Fibroblast of pulmonary artery (primary cell): ENCODE results near the gene RHPN2.
"Not testable (repeated sequence)": the region's sequence is repeated elsewhere in the genome, so short reads cannot be mapped to it uniquely, and the experiment has no call there.

Experiments used
- DNase-seq: peaks from one replicate; pipeline ENCODE4 v3.0.0-alpha.2; 2010; ENCODE audit warnings: low read depth
- H3K4me3 ChIP-seq: replicated peaks from 2 replicates; pipeline ENCODE4 v1.5.1; 2011; ENCODE audit warnings: low read depth, mild to moderate bottlenecking, control low read depth, low read length, moderate library complexity
- CTCF ChIP-seq: IDR thresholded peaks from 2 replicates; pipeline ENCODE4 v1.5.1; 2011; ENCODE audit warnings: mild to moderate bottlenecking, control low read depth, low read length, inconsistent platforms; ENCODE audit errors: missing control alignments

RHPN2 gene

GRCh38 chr19:33029746-33030303 lies 34.9 kb downstream of the RHPN2 start:
- H3K4me3 ChIP-seq: no peak overlapping the region
- no peak for DNase-seq
- no peak for TF ChIP-seq CTCF

GRCh38 chr19:33026602-33027001 lies 38.1 kb downstream of the RHPN2 start:
- H3K4me3 ChIP-seq, DNase-seq: not testable (repeated sequence)

- DNase-seq, H3K4me3 ChIP-seq: not testable (repeated sequence)
Observed at GRCh38 chr19:33025468-33026238, 39.0 kb downstream of the RHPN2 start.

- TF ChIP-seq CTCF: no peak
- H3K4me3 ChIP-seq: no peak overlapping the region
- DNase-seq: no peak
Observed at GRCh38 chr19:33024398-33024797, 40.3 kb downstream of the RHPN2 start.

GRCh38 chr19:33022472-33023116 lies 42.1 kb downstream of the RHPN2 start:
- no peak overlapping the region for H3K4me3 ChIP-seq
- TF ChIP-seq CTCF: no peak
- no peak for DNase-seq

- not testable (repeated sequence) for H3K4me3 ChIP-seq, DNase-seq
Observed at GRCh38 chr19:33010891-33011290, 53.8 kb downstream of the RHPN2 start.

GRCh38 chr19:33008738-33009137 lies 56.0 kb downstream of the RHPN2 start:
- no peak for TF ChIP-seq CTCF
- H3K4me3 ChIP-seq: no peak overlapping the region
- no peak for DNase-seq

- DNase-seq: no peak
- no peak for TF ChIP-seq CTCF
- H3K4me3 ChIP-seq: no peak overlapping the region
Observed at GRCh38 chr19:33005440-33005839, 59.2 kb downstream of the RHPN2 start.

- H3K4me3 ChIP-seq, DNase-seq: not testable (repeated sequence)
Observed at GRCh38 chr19:33003424-33004024, 61.2 kb downstream of the RHPN2 start.

GRCh38 chr19:33002126-33002865 lies 62.4 kb downstream of the RHPN2 start:
- not testable (repeated sequence) for H3K4me3 ChIP-seq, DNase-seq
